ENCODE data around the gene MATN4.

MATN4 gene

DNA sequence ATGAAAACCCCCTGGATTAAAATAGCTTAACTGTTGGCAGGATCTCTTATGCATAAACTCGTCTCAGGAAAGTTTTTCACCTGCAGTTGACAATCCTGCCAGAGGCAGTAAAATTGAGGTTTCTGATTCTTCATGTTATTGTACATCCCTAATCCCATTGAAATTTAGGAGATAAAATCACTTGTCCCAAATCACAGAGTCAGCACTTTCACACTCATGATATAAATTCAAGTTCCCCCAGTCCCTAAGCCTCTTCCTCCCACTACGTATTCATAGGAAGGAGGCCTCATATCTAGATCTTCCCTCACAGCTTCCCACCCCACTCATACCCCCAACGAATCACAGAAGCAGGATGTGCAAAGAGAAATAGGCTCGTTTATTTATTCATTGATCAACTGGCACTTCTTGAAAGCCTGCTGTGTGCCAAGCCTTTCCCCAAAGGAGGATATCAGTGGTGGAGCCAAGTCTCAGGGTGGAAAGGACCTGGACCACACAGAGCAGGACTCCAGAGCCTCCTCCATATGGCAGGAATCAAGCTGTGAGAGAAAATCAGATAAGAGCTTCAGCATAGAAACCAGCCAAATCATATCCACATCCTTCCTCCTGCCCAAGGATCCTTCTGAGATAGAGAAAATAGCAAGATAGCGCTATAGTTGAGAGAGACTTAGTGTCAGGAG, 56.1 kb downstream of the MATN4 start:
- no peak for DNase-seq (ENCODE audit: low read depth, low spot score)

- DNase-seq (ENCODE audit: low read depth, low spot score), result no peak
Measured at GRCh38 chr20:45248609-45249008, 59.5 kb downstream of the MATN4 start.

GRCh38 chr20:45247865-45248264, 60.2 kb downstream of the MATN4 start:
- no peak for DNase-seq (ENCODE audit: low read depth, low spot score)

DNA sequence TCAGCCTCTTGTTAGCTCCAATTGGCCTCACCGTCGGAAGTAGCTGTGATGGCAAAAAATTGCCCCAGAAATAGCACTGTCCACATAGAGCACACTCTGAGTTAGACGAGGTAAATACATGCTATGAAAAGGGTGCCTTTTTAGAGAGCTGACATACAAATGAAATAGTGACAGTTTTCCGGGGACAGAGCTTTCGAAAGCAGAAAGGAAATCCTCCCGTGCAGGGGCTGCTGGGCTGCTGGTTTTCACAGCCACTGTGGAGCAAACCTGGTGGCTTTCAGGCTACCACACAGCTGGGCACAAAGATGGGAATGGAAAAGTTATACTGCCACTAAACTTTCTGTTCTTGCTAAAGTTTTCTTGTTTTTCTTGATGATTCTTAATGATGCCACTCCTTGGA, 62.0 kb downstream of the MATN4 start:
- no peak for DNase-seq (ENCODE audit: low read depth, low spot score)

All from astrocyte of the hippocampus (primary cell).